H9 (cell line): ENCODE measurements around the gene PPM1H. TPM values are rescaled to one million over a fixed set of nuclear protein-coding genes. Genes with fewer than 3 reads are reported as not detected.

Source experiments
- DNase-seq: peaks from one replicate; pipeline ENCODE4 v3.0.0-alpha.2; 2017
- H2AFZ ChIP-seq: one replicate; pipeline ENCODE4 v1.6.1; 2013; ENCODE audit warnings: mild to moderate bottlenecking, low read length, control low read depth, moderate library complexity
- H2AK5ac ChIP-seq: 2 replicates; pipeline ENCODE4 v1.6.1; 2013; ENCODE audit warnings: low read length, control low read depth, mixed read lengths; ENCODE audit not compliant: insufficient read length
- H2BK120ac ChIP-seq: one replicate; pipeline ENCODE4 v1.6.1; 2013; ENCODE audit warnings: low read depth, mild to moderate bottlenecking, low read length, control low read depth, inconsistent platforms; ENCODE audit not compliant: poor library complexity, severe bottlenecking
- H2BK12ac ChIP-seq: 2 replicates; pipeline ENCODE4 v1.6.1; 2013; ENCODE audit warnings: low read length, control low read depth, mixed read lengths, low read depth; ENCODE audit not compliant: insufficient read length
- H2BK15ac ChIP-seq: 2 replicates; pipeline ENCODE4 v1.6.1; 2013; ENCODE audit warnings: low read depth, low read length, control low read depth
- H2BK20ac ChIP-seq: one replicate; pipeline ENCODE4 v1.6.1; 2013; ENCODE audit warnings: low read depth, mild to moderate bottlenecking, low read length, control low read depth, inconsistent platforms; ENCODE audit not compliant: poor library complexity, severe bottlenecking
- H2BK5ac ChIP-seq: 2 replicates; pipeline ENCODE4 v1.6.1; 2013; ENCODE audit warnings: low read length, control low read depth, mixed read lengths; ENCODE audit not compliant: insufficient read length
- H3K14ac ChIP-seq: 2 replicates; pipeline ENCODE4 v1.6.1; 2013; ENCODE audit warnings: low read length, control low read depth; ENCODE audit not compliant: insufficient read depth
- H3K18ac ChIP-seq: 2 replicates; pipeline ENCODE4 v1.6.1; 2013; ENCODE audit warnings: low read depth, mild to moderate bottlenecking, mixed read lengths, low read length, control low read depth; ENCODE audit not compliant: insufficient read length
- H3K23ac ChIP-seq: 2 replicates; pipeline ENCODE4 v1.6.1; 2013; ENCODE audit warnings: low read length, control low read depth, mixed read lengths, low read depth; ENCODE audit not compliant: insufficient read length
- H3K23me2 ChIP-seq: 2 replicates; pipeline ENCODE4 v1.6.1; 2013; ENCODE audit warnings: low read depth, mild to moderate bottlenecking, mixed read lengths, low read length, control low read depth; ENCODE audit not compliant: insufficient read length, poor library complexity, severe bottlenecking
- H3K27ac ChIP-seq: 2 replicates; pipeline ENCODE4 v1.5.1; 2013; ENCODE audit warnings: low read length, control low read depth, mixed read lengths, low read depth; ENCODE audit not compliant: insufficient read length
- H3K27me3 ChIP-seq: 2 replicates; pipeline ENCODE4 v1.6.1; 2013; ENCODE audit warnings: low read length, control low read depth, inconsistent platforms; ENCODE audit not compliant: insufficient read depth
- H3K4ac ChIP-seq: 2 replicates; pipeline ENCODE4 v1.6.1; 2013; ENCODE audit warnings: low read depth, mild to moderate bottlenecking, control low read depth, inconsistent platforms, low read length, moderate library complexity
- H3K4me1 ChIP-seq: 2 replicates; pipeline ENCODE4 v1.6.1; 2013; ENCODE audit warnings: low read length, control low read depth, inconsistent platforms; ENCODE audit not compliant: insufficient read depth
- H3K4me2 ChIP-seq: 2 replicates; pipeline ENCODE4 v1.6.1; 2013; ENCODE audit warnings: low read length, control low read depth, mixed read lengths; ENCODE audit not compliant: insufficient read length, insufficient read depth
- H3K56ac ChIP-seq: 2 replicates; pipeline ENCODE4 v1.6.1; 2013; ENCODE audit warnings: low read depth, mild to moderate bottlenecking, mixed read lengths, low read length, control low read depth; ENCODE audit not compliant: insufficient read length
- H3K79me1 ChIP-seq: 2 replicates; pipeline ENCODE4 v1.6.1; 2013; ENCODE audit warnings: low read depth, mild to moderate bottlenecking, moderate library complexity, low read length, control low read depth, inconsistent platforms; ENCODE audit not compliant: insufficient read depth, poor library complexity, severe bottlenecking
- H3K79me2 ChIP-seq: 2 replicates; pipeline ENCODE4 v1.6.1; 2013; ENCODE audit warnings: low read length, control low read depth, inconsistent platforms; ENCODE audit not compliant: insufficient read depth
- H3K9ac ChIP-seq: 2 replicates; pipeline ENCODE4 v1.6.1; 2013; ENCODE audit warnings: low read length, control low read depth, mixed read lengths; ENCODE audit not compliant: insufficient read length; ENCODE audit errors: extremely low read depth
- H3K9me3 ChIP-seq: one replicate; pipeline ENCODE4 v1.6.1; 2013; ENCODE audit warnings: low read depth, low read length, inconsistent platforms; ENCODE audit not compliant: control insufficient read depth
- H3T11ph ChIP-seq: one replicate; pipeline ENCODE4 v1.6.1; 2013; ENCODE audit warnings: mild to moderate bottlenecking, low read length, control low read depth, inconsistent platforms
- H4K20me1 ChIP-seq: one replicate; pipeline ENCODE4 v1.6.1; 2013; ENCODE audit not compliant: control insufficient read depth, insufficient read length, insufficient read depth
- H4K5ac ChIP-seq: 2 replicates; pipeline ENCODE4 v1.6.1; 2013; ENCODE audit warnings: low read depth, mild to moderate bottlenecking, mixed read lengths, low read length, control low read depth; ENCODE audit not compliant: insufficient read length
- H4K8ac ChIP-seq: replicated peaks from 2 replicates; pipeline ENCODE4 v1.6.1; 2013; ENCODE audit warnings: low read length, control low read depth, mixed read lengths, low read depth; ENCODE audit not compliant: insufficient read length
- H4K91ac ChIP-seq: 2 replicates; pipeline ENCODE4 v1.6.1; 2013; ENCODE audit warnings: low read depth, mild to moderate bottlenecking, moderate library complexity, mixed read lengths, low read length, control low read depth; ENCODE audit not compliant: insufficient read length
- H3K27ac Mint-ChIP-seq, 3 experiments: 2 replicates in 2 of 3; 3 replicates in 1 of 3; pipeline ENCODE4 v1.8.0; 2020 to 2021; ENCODE audit warnings: mixed read lengths in 3 of 3, mild to moderate bottlenecking in 1 of 3, moderate library complexity in 1 of 3
- H3K27me3 Mint-ChIP-seq: 2 replicates; pipeline ENCODE4 v1.8.0; 2021; ENCODE audit warnings: low read depth, mild to moderate bottlenecking, moderate library complexity, mixed read lengths
- H3K36me3 Mint-ChIP-seq, 3 experiments: 2 replicates in 2 of 3; 3 replicates in 1 of 3; pipeline ENCODE4 v1.8.0; 2020 to 2021; ENCODE audit warnings: low read depth in 3 of 3, mixed read lengths in 3 of 3; ENCODE audit not compliant: insufficient read depth in 1 of 3
- H3K4me1 Mint-ChIP-seq, 2 experiments: 2 replicates each; pipeline ENCODE4 v1.8.0; 2020; ENCODE audit warnings: mixed read lengths in 2 of 2
- H3K4me3 Mint-ChIP-seq, 2 experiments: 2 replicates in 1 of 2; 3 replicates in 1 of 2; pipeline ENCODE4 v1.8.0; 2020 to 2021; ENCODE audit warnings: mild to moderate bottlenecking in 2 of 2, mixed read lengths in 2 of 2, moderate library complexity in 1 of 2
- H3K9me3 Mint-ChIP-seq, 2 experiments: 2 replicates in 1 of 2; 3 replicates in 1 of 2; pipeline ENCODE4 v1.8.0; 2020; ENCODE audit warnings: mild to moderate bottlenecking in 2 of 2, mixed read lengths in 2 of 2, moderate library complexity in 1 of 2
- CTCF ChIP-seq: fragments of 200-600 bp; sonication (generic); conservative IDR thresholded peaks from 3 replicates; pipeline ENCODE4 v1.8.0; 2021; ENCODE audit warnings: antibody characterized with exemption, mild to moderate bottlenecking
- WGBS: extraction: QIAGEN DNeasy Blood & Tissue Kit; methylation state at CpG from one replicate; pipeline ENCODE4 v1.1.7; 2013; ENCODE audit warnings: missing lambda C conversion rate, low lambda C conversion rate, mixed read lengths; ENCODE audit not compliant: insufficient read length; ENCODE audit errors: extremely low coverage; 5-methylcytosine and 5-hydroxymethylcytosine counted together
- total RNA-seq: library from RNA; stranded (reverse); gene quantifications from 2 replicates; pipeline ENCODE4 v1.2.1, GENCODE V29; 2021

Gene PPM1H
- total RNA-seq, 1 experiment from 2014 or later, result 22.1 TPM

GRCh38 chr12:62805517-62805916 lies 129.4 kb downstream of the PPM1H start:
- Histone ChIP-seq H3K23ac (no peak overlapping the region), H3K27me3 (no peaks in the 10 kb centered on the region), H3T11ph (no peak overlapping the region), H3K18ac (no peak overlapping the region), H4K8ac (no peak overlapping the region), H2BK20ac (no peak overlapping the region), H3K9ac (no peak overlapping the region), H4K5ac (no peak overlapping the region), H4K91ac (no peak overlapping the region), H3K4ac (no peak overlapping the region), H3K9me3 (no peaks in the 10 kb centered on the region), H3K23me2 (no peaks in the 10 kb centered on the region), H2BK15ac (no peak overlapping the region), H4K20me1 (no peaks in the 10 kb centered on the region), H2AK5ac (no peak overlapping the region), H2BK12ac (no peak overlapping the region), H2BK5ac (no peak overlapping the region), H3K14ac (no peak overlapping the region), H3K79me2 (no peaks in the 10 kb centered on the region), H3K79me1 (no peaks in the 10 kb centered on the region), H2BK120ac (no peak overlapping the region), H3K56ac (no peak overlapping the region), H2AFZ (no peak overlapping the region), H3K4me1 (no peaks in the 10 kb centered on the region), H3K27ac (no peak overlapping the region), H3K4me2 (no peak overlapping the region)
- no CpG with 5 or more reads among the region's 3 CpGs for WGBS
- no peak for TF ChIP-seq CTCF
- Mint-ChIP-seq H3K4me3 (no peak overlapping the region), H3K4me1 (peaks cover 2 to 7% of the 10 kb centered on the region in 2 experiments; a peak in 2 of 4 replicates), H3K27ac (no peak overlapping the region), H3K27me3 (no peaks in the 10 kb centered on the region; the same call in 1 of the 2 replicates), H3K36me3 (peaks cover 0 to 5% (median 4%) of the 10 kb centered on the region in 3 experiments; a peak in 4 of 7 replicates), H3K9me3 (no peaks in the 10 kb centered on the region)
- no peak for DNase-seq
